ENCODE results near the gene KLK14.

GRCh38 chr19:51081476-51081875 is 1.2 kb downstream of the KLK14 start:
- TF ChIP-seq EP300 (IDR thresholded peaks at IDR 0.05; ENCODE audit: borderline replicate concordance in 1 of 2, control insufficient read depth in 1 of 2, low read depth in 2 of 2, low read length in 2 of 2) (no peak), ASH2L (IDR thresholded peaks at IDR 0.05; ENCODE audit: borderline replicate concordance, low read depth) (no peak), MYB (IDR thresholded peaks at IDR 0.05; ENCODE audit: borderline replicate concordance, low read depth, low read length) (no peak), STAT1 (conservative IDR thresholded peaks at IDR 0.05) (no peak), HCFC1 (IDR thresholded peaks at IDR 0.05; ENCODE audit: low read length) (no peak), ZNF622 (IDR thresholded peaks at IDR 0.05) (no peak), POLR2AphosphoS5 (IDR thresholded peaks at IDR 0.05; ENCODE audit: low read length) (no peak), E2F4 (IDR thresholded peaks at IDR 0.05; ENCODE audit: low read depth, low read length) (no peak), POLR2A (IDR thresholded peaks at IDR 0.05; ENCODE audit: low read depth, low read length) (no peak), YY1 (IDR thresholded peaks at IDR 0.05; ENCODE audit: low read depth, low read length) (no peak), MXI1 (IDR thresholded peaks at IDR 0.05; ENCODE audit: low read depth, low read length) (no peak)
- TF ChIP-seq, protein P1, sequence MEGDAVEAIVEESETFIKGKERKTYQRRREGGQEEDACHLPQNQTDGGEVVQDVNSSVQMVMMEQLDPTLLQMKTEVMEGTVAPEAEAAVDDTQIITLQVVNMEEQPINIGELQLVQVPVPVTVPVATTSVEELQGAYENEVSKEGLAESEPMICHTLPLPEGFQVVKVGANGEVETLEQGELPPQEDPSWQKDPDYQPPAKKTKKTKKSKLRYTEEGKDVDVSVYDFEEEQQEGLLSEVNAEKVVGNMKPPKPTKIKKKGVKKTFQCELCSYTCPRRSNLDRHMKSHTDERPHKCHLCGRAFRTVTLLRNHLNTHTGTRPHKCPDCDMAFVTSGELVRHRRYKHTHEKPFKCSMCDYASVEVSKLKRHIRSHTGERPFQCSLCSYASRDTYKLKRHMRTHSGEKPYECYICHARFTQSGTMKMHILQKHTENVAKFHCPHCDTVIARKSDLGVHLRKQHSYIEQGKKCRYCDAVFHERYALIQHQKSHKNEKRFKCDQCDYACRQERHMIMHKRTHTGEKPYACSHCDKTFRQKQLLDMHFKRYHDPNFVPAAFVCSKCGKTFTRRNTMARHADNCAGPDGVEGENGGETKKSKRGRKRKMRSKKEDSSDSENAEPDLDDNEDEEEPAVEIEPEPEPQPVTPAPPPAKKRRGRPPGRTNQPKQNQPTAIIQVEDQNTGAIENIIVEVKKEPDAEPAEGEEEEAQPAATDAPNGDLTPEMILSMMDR (IDR thresholded peaks at IDR 0.05 in 2 of 3, conservative IDR thresholded peaks at IDR 0.05 in 1 of 3; ENCODE audit: control insufficient read depth in 2 of 3, extremely low read depth in 1 of 3, insufficient read depth in 1 of 3, low read depth in 3 of 3, low read length in 3 of 3): no peak
- TF ChIP-seq, protein P2, sequence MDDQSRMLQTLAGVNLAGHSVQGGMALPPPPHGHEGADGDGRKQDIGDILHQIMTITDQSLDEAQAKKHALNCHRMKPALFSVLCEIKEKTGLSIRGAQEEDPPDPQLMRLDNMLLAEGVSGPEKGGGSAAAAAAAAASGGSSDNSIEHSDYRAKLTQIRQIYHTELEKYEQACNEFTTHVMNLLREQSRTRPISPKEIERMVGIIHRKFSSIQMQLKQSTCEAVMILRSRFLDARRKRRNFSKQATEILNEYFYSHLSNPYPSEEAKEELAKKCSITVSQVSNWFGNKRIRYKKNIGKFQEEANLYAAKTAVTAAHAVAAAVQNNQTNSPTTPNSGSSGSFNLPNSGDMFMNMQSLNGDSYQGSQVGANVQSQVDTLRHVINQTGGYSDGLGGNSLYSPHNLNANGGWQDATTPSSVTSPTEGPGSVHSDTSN (IDR thresholded peaks at IDR 0.05; ENCODE audit: insufficient replicate concordance, low read depth, low read length): no peak
